A673 (cell line): ENCODE data around the gene SH3RF3. TPM values are rescaled to one million over a fixed set of nuclear protein-coding genes. Genes with fewer than 3 reads are reported as not detected.

ENCODE experiments used
- BruUV-seq: library from RNA; stranded (reverse); fragments of 400-500 nt; replicated peaks from 2 replicates; lab custom pipeline; 2021; lab: Mats Ljungman, UMichigan
- CTCF ChIA-PET: fragments of 300-600 bp; sonication (Branson Sonifier 250); formaldehyde crosslinking; loops from one replicate; lab custom pipeline; 2022; ENCODE audit warnings: antibody characterized with exemption; lab: Charles Lee
- POLR2A ChIA-PET: fragments of 300-600 bp; sonication (Branson Sonifier 250); formaldehyde crosslinking; loops from one replicate; lab custom pipeline; 2022; ENCODE audit warnings: antibody characterized with exemption; ENCODE audit not compliant: low non-redundant PET; lab: Charles Lee
- DNase-seq: peaks from one replicate; pipeline ENCODE4 v3.0.0-alpha.2; 2015; ENCODE audit warnings: low spot score
- H3K27ac ChIP-seq: fragments of 200-600 bp; sonication (generic); 2 replicates; pipeline ENCODE4 v1.5.1; 2016; ENCODE audit warnings: mixed run types, low read depth, mild to moderate bottlenecking, mixed read lengths, antibody characterized with exemption, low read length; ENCODE audit not compliant: poor library complexity, severe bottlenecking
- H3K27me3 ChIP-seq: fragments of 200-600 bp; sonication (generic); replicated peaks from 2 replicates; pipeline ENCODE4 v1.6.1; 2017; ENCODE audit warnings: mixed run types, low read depth, mild to moderate bottlenecking, mixed read lengths, antibody characterized with exemption, low read length; ENCODE audit not compliant: insufficient read depth, poor library complexity
- H3K36me3 ChIP-seq: fragments of 200-600 bp; sonication (generic); 2 replicates; pipeline ENCODE4 v1.6.1; 2016; ENCODE audit warnings: mixed run types, mild to moderate bottlenecking, mixed read lengths, antibody characterized with exemption, low read length; ENCODE audit not compliant: insufficient read depth, poor library complexity, severe bottlenecking
- H3K4me1 ChIP-seq: fragments of 200-600 bp; sonication (generic); 2 replicates; pipeline ENCODE4 v1.6.1; 2017; ENCODE audit warnings: mixed run types, mild to moderate bottlenecking, mixed read lengths, antibody characterized with exemption, low read length; ENCODE audit not compliant: insufficient read depth, poor library complexity, severe bottlenecking
- H3K4me3 ChIP-seq: fragments of 200-600 bp; sonication (generic); 2 replicates; pipeline ENCODE4 v1.5.1; 2016; ENCODE audit warnings: low read depth, mixed run types, mild to moderate bottlenecking, mixed read lengths, low read length; ENCODE audit not compliant: poor library complexity, severe bottlenecking
- H3K9me3 ChIP-seq: fragments of 200-600 bp; sonication (generic); 2 replicates; pipeline ENCODE4 v1.6.1; 2016; ENCODE audit warnings: mixed run types, low read depth, mild to moderate bottlenecking, mixed read lengths, antibody characterized with exemption, low read length; ENCODE audit not compliant: poor library complexity, severe bottlenecking
- CTCF ChIP-seq: fragments of 300-800, 200-600 bp; sonication (generic); conservative IDR thresholded peaks from 2 replicates; pipeline ENCODE4 v1.5.1; 2017; ENCODE audit warnings: low read depth, mild to moderate bottlenecking, antibody characterized with exemption, low read length, moderate library complexity, mixed read lengths
- EZH2 ChIP-seq: fragments of 200-600 bp; sonication (generic); IDR thresholded peaks from 2 replicates; pipeline ENCODE4 v1.6.1; 2017; ENCODE audit warnings: borderline replicate concordance, low read depth, mild to moderate bottlenecking, mixed read lengths, antibody characterized with exemption, low read length; ENCODE audit not compliant: poor library complexity, severe bottlenecking
- intact Hi-C: fragments of 100-400 bp; cut with micrococcal nuclease; formaldehyde crosslinking; loops from one replicate; pipeline ENCODE4 v1.10.0; 2022; ENCODE audit not compliant: unreplicated experiment
- total RNA-seq: library from RNA; stranded (reverse); gene quantifications from 2 replicates; pipeline ENCODE4 v1.2.3, GENCODE V29; 2021

Gene SH3RF3
- total RNA-seq, 1 experiment from 2014 or later: 0.15 TPM

- Histone ChIP-seq H3K36me3 (no peaks in the 10 kb centered on the region), H3K4me3 (no peak overlapping the region), H3K27me3 (no peaks in the 10 kb centered on the region), H3K27ac (no peak overlapping the region), H3K4me1 (no peaks in the 10 kb centered on the region), H3K9me3 (no peaks in the 10 kb centered on the region)
- ChIA-PET POLR2A (no interaction called here), CTCF (no interaction called here)
- intact Hi-C loops: no loop called here
- no TSS peak for BruUV-seq
- no peak for DNase-seq
- TF ChIP-seq EZH2 (no peak), CTCF (no peak)
Observed at GRCh38 chr2:109197491-109198418, 68.8 kb downstream of the SH3RF3 start.

DNA sequence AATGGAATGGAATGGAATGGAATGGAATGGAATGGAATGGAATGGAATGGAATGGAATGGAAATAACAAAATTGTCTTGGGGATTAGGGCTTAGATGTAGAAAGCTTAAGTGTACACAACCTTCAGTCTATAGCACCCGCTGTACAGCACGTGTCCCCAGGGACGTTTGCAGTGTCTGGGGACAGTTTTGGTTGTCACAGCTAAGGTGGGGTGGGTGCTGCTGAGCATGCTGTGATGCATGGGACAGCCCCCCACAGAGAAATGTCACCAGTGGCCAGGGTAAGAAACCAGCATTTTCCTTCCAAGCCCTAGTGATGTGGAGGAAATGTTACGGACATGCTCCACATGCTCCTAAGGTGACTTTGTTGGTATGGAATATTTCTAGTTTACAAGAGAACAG, 70.8 kb downstream of the SH3RF3 start:
- Histone ChIP-seq H3K4me1 (no peaks in the 10 kb centered on the region), H3K9me3 (no peaks in the 10 kb centered on the region), H3K4me3 (no peak overlapping the region), H3K36me3 (no peaks in the 10 kb centered on the region), H3K27ac (no peak overlapping the region), H3K27me3 (no peaks in the 10 kb centered on the region)
- DNase-seq: no peak
- no TSS peak for BruUV-seq
- intact Hi-C loops: no loop called here
- ChIA-PET CTCF (no interaction called here), POLR2A (no interaction called here)
- no peak for TF ChIP-seq CTCF
- no peak for TF ChIP-seq EZH2

- intact Hi-C loops: no loop called here
Observed at GRCh38 chr2:109200616-109201464, 71.8 kb downstream of the SH3RF3 start.

More at GRCh38 chr2:109200616-109201464, 71.8 kb downstream of the SH3RF3 start:
- BruUV-seq: no TSS peak
- no peaks in the 10 kb centered on the region for H3K4me1 ChIP-seq
- H3K9me3 ChIP-seq: no peaks in the 10 kb centered on the region
- H3K36me3 ChIP-seq: no peaks in the 10 kb centered on the region
- POLR2A ChIA-PET: interaction anchor here (0.6 kb wide), 1 partner anchor 152 kb away, joined by 3 read pairs; no protein-coding TSS in a partner anchor
- H3K4me3 ChIP-seq: no peak overlapping the region
- CTCF ChIA-PET: no interaction called here
- no peaks in the 10 kb centered on the region for H3K27me3 ChIP-seq
- TF ChIP-seq EZH2 (no peak), CTCF (no peak)
- H3K27ac ChIP-seq: no peak overlapping the region
- DNase-seq: no peak
